Measurements from ENCODE around the gene TTC34.

TTC34 gene

DNA sequence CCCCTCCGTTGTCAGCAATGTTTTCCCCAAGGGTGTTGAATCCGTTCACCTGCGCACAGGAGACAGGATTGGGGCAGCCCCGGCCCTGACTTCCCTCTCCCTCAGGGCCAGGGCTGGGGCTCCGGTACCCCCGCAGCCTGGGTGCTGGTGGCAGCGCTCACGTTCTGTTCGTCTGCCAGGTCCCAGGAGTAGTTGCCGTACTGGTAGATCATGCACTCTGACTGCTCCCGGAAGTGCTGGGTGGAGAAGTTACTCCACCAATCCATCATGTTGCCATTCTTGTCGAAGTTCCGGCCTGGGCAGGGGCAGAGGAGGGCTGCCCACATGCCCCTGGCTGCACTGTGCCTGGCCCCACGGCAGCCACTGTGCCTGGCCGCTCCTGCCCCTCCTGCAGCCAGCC, 208.8 kb downstream of the TTC34 start:
- no peak for DNase-seq (ENCODE audit: low read depth in 2 of 2)

DNA sequence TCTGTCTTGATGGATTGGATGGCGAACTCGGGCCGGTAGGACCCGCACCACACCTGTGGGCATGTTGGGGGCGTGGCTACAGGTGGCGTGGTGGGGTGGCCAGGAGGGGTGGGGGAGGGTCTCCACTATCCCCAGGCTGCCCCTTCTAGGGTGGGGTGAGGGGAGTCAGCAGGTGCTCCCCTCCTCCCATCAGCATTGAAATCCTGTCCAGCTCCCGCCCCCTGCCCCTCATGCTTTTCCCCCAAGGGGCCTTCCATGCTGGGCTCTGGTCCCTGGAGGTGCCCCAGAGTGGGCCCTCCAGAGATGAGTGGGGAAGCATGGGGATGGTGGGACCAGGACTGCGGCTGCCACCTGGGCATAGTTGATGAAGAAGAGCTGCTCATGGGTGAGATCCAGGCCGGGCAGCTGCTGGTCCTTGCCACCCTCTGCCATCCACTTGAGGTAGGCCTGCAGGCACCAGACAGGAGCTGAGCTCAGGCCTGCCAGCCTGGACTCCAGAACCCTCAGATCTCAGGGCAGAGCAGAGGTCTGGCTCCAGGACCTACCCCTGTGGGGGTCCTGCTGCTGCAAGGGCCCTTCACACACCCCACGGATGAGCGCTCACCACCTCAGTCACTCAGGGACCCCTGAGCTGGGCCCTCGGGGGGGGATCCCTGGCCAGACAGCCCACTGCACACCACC, 209.8 kb downstream of the TTC34 start:
- DNase-seq (ENCODE audit: low read depth in 2 of 2): no peak

DNA sequence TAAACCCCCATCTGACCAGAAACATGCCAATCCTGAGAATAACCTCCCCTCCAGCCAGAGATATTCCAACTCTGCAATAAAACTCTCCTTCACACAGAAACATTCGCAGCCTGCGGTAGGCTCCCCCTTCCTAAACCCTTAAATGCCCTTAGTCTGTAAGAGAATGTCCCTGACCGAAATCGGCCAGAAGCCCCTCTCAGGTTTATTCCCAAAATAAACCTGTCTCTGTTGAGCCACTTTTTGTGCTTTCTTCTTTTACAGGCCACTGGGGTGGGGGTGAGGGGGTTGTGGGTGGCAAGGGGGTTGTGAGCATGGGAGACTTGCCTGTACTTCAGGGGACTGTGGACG, 210.3 kb downstream of the TTC34 start:
- DNase-seq (ENCODE audit: low read depth in 2 of 2): no peak

DNA sequence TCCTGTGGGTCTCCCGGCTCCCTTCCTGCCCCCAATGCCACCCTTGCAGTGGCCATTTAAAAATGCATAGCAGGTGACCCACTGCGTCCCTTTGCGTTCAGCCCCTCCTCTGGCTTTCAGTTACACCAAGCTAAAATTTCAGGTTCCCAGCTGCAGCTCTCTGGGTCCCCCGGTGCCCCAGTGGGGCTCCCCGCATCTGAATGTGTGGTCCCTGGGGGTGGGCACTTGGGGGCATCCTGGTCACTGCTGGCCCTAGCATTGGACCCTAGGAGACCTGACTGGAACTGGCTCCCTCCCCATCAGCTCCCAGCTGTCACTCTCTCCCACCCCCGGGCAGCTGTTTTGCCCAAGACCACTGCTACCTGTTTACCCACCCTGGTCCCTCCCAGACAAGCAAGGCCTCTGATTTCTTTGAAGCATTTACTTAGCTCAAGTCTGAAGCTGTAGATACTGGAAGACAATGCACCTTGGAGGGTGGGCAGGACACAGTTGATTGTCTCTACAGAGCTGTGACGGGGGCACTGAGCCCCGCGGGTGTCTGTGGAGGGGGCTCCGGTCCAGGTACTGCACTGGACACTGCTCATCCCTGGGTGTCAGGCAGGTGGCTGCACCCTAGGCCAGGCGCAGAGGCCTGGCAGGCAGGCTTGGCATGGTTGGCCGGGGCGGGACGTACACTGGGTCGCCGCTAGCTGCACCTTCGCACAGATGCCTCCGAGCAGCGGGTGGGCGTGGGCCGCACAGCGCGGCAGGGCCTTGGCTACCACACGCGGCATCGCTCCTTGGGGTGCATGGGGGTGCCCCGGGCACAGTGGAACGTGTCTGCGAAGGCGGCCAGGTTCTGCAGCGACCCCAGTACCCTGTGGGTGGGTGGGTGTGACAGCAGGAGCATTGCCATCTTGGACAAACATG, 211.0 kb downstream of the TTC34 start:
- DNase-seq (ENCODE audit: low read depth in 2 of 2): no peak

DNA sequence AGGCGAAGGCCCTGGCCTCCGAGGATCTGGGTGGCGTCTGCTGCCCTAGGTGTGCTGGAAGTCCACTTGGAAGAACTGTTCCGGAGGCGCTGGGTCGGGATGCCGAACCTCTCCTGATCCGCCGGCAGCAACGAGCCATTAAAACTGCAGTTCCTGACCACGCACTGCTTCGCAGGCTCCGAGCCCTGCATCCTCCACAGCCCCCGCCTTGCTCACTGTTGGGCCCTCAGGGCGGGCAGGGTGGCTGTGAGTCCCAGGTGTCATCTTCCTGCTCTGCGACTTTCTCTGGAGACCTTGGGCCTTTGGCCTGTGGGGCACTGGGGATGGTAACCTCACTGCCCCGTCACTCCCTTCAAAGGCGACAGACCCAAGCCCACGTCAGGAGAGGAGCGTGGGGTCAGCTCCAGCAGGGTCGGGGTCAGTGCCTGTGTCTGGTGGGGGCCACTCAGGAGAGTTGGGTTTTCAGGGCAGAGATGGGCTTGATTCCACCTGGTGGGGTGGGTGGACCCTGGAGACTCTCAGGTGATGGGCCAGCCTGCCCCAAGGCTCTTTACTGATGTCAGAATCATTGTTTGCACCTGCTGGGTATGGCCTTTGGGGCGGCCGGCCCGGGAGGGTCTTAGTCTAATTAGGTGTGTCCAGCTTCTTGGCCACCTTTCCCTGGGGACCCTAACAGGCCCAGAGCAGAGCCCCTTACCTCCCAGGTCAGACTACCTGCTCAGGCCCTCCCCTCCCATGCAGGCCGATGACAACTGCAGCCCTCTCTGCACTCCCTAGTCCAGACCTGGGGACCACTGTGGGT, 211.9 kb downstream of the TTC34 start:
- no peak for DNase-seq (ENCODE audit: low read depth in 2 of 2)

DNA sequence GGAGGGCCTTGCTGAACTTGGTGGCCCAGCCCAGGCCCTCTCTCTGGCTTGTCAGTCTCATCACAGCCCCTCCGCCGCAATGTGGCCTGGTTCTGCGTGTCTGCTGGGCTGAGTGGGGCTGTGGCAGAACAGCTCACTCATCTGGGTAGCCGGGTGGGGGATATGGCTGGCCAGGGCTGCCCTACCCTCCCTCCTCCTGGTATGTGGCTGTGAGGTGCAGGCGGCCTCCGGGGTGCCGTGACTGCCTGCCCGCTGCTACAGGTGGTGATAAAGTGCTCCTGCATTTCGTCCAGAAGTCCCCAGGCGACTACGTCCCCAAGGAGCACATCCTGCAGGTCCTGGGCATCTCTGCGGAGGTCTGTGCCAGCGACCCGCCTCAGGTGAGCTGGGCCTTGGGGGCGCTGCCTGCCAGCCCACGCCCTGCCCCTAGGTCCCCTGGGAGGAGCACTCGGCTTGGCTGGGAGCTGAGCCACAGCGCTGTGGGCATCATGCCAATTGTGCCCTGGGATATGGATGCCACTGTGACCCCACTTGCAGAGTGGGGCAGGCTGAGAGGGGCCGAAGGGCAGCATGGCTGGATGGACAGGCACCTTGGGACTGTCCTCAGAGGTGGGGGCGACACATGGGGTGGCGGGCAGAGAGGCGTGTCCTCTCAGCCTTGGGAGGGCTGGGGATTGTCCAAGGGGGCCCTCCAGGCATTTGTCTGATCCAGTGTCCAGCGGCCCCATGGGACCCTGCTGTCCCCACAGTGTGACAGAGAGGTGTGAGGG, 212.6 kb downstream of the TTC34 start:
- DNase-seq (ENCODE audit: low read depth in 2 of 2): no peak

DNA sequence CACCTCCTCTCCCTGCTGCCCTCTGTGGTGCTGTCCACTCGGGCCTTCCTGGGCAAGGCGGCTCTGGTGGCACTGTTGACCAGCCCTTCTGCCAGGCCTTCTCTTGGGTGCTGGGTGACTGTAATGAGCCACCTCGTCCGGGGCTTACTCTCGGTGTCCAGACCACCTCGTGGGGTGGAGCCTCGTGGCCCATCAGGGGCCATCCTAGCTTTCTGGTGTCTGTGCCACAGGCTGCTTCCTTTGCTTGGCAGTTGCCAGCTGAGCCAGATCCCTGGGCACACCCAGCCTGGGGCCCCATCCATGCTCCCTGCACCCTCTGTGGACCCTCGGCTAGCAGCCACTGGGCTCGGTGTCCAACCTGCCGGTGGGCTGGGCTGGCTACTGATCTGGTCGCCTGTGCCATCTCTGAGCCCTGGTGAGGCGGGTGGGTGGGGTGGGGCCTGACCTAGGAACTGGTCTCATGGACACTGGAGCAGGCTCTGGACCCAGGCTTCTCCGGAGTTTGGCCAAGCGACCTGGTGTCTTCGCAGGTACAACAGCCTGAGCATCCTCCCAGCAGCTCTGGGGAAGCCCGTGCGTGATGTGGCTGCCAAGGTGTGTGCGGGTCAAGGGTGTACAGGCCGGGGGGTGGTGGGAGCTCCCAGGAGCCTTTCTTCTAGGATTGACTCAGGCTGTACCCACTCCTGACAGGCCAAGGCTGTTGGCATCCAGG, 213.5 kb downstream of the TTC34 start:
- DNase-seq (ENCODE audit: low read depth in 2 of 2): no peak

DNA sequence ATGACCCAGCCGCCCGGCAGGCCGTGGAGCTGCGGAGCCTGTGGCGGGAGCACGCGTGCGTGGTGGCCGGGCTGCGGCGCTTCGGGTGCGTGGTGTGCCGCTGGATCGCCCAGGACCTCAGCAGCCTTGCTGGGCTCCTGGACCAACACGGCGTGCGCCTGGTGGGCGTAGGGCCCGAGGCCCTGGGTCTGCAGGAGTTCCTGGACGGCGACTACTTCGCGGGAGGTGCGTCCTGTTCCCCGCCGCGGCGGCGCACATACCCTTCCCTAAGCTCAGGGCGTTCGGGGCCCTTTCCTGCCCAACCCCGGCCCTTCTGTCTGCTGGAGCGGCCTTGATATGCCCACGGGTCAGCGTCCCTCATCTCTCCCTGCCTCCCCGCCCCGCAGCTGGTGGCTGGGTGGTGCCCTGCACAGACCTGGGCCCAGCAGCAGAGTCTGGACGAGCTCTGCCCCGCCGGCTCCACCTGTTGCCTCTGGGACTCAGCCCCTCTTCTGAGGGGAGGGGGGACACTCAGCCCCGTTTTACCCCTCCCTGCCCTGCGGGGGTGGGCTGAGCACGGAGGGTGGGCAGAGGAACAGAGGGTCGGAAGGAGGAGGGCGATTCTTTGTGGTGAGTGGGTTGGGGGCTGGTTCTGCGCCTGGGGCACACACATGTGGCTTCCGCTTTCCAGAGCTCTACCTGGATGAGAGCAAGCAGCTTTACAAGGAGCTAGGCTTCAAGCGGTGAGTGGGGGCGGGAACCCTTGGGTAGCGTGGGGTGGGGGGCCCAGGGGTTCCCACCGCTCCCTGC, 214.2 kb downstream of the TTC34 start:
- no peak for DNase-seq (ENCODE audit: low read depth in 2 of 2)

DNA sequence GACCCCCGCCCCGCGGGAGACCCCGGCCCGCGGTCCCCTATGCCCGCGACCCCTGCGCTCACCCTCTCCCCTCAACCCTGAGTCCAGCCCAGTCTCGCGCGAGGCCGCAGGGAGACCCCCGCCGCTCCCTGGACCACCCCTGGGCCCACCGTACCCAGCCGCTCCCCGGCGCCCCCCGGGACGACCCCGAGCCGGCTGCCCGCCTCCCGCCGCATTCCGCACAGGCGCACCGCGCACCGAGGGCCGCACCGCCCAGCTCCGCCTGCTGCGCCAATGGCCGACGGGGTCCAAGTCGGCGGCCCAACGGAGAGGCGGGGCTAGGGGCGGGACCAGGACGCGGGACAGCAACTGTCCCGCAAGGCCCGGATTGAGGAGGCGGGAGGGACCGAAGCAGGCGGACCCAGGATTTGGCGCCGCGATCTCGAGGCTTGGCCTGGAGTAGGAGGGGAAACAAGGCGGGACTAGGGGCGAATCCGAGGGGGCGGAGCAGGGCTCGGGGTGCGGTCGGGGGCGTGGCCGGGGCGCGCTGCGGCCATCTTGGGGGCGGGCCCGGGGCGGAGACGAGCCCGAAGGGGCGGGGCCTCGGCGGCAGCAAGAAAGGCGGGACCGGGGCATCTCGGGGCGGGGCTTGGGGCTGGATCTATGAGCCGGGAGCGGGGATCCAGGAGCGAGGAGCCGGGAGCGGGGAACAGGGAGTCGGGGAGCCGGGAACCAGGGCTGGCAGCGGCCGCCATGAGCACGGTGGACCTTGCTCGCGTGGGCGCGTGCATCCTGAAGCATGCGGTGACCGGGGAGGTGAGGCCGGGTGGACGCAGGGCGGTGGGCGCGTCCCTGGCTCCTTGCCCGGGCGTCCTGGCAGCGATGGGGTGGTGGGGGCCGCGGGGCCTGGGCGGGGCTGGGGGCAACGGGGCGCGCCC, 215.1 kb downstream of the TTC34 start, which contains the start of gene PRXL2B:
PRXL2B (plus strand) TSS at position 624 of the 917 bp plus-strand sequence; CDS start at position 733, 109 bp downstream.
- DNase-seq (ENCODE audit: low read depth in 2 of 2): peak; percentile 98 to 99

All from stimulated activated CD4-positive, alpha-beta T cell treated with anti-CD3 and anti-CD28 coated beads, Interleukin-4, amount 100 ng/mL, for 48 hours (primary cell).